AG20443 (cell line): ENCODE measurements around the gene PRDM10.

Experiments
- DNase-seq: peaks from one replicate; pipeline ENCODE4 v3.0.0; 2012; ENCODE audit warnings: low spot score, mixed read lengths

Gene PRDM10

GRCh38 chr11:129946256-129946655 lies 56.4 kb downstream of the PRDM10 start:
- DNase-seq: no peak

- DNase-seq: no peak
Measured at GRCh38 chr11:129945373-129945772, 57.3 kb downstream of the PRDM10 start.

GRCh38 chr11:129944696-129945095 lies 57.9 kb downstream of the PRDM10 start:
- no peak for DNase-seq

GRCh38 chr11:129943036-129943435 lies 59.6 kb downstream of the PRDM10 start:
- DNase-seq: no peak

GRCh38 chr11:129939510-129939909 lies 63.1 kb downstream of the PRDM10 start:
- DNase-seq: no peak

- DNase-seq: no peak
Measured at GRCh38 chr11:129938764-129939163, 63.9 kb downstream of the PRDM10 start.

GRCh38 chr11:129937592-129938238 lies 64.9 kb downstream of the PRDM10 start:
- DNase-seq: no peak

GRCh38 chr11:129935723-129936122 lies 66.9 kb downstream of the PRDM10 start:
- DNase-seq: no peak

- no peak for DNase-seq
Measured at GRCh38 chr11:129933891-129934290, 68.7 kb downstream of the PRDM10 start.

- no peak for DNase-seq
Measured at GRCh38 chr11:129933262-129933661, 69.4 kb downstream of the PRDM10 start.

- DNase-seq: no peak
Measured at GRCh38 chr11:129932381-129933067, 70.1 kb downstream of the PRDM10 start.

- no peak for DNase-seq
Measured at GRCh38 chr11:129930743-129931142, 71.9 kb downstream of the PRDM10 start.

GRCh38 chr11:129930296-129930695 lies 72.3 kb downstream of the PRDM10 start:
- no peak for DNase-seq

GRCh38 chr11:129929721-129930120 lies 72.9 kb downstream of the PRDM10 start:
- no peak for DNase-seq

- no peak for DNase-seq
Measured at GRCh38 chr11:129928923-129929692, 73.5 kb downstream of the PRDM10 start.

GRCh38 chr11:129922674-129923073 lies 80.0 kb downstream of the PRDM10 start:
- DNase-seq: no peak

GRCh38 chr11:129918361-129918760 lies 84.3 kb downstream of the PRDM10 start:
- no peak for DNase-seq

- DNase-seq: peak; percentile 28
Measured at GRCh38 chr11:129917231-129917630, 85.4 kb downstream of the PRDM10 start.

GRCh38 chr11:129911298-129911697 lies 91.3 kb downstream of the PRDM10 start:
- DNase-seq: no peak

GRCh38 chr11:129910360-129910759 lies 92.3 kb downstream of the PRDM10 start:
- DNase-seq: no peak

GRCh38 chr11:129905402-129905801 lies 97.2 kb downstream of the PRDM10 start:
- DNase-seq: no peak

- DNase-seq: peak; percentile 19
Measured at GRCh38 chr11:129896062-129896461, 106.6 kb downstream of the PRDM10 start.
